Neural crest cell (in vitro differentiated cells): ENCODE measurements around the gene SNX19. TPM values are rescaled to one million over a fixed set of nuclear protein-coding genes. Genes with fewer than 3 reads are reported as not detected.

Experiments
- DNase-seq: peaks from one replicate; pipeline ENCODE4 v3.0.0; 2021; ENCODE audit warnings: low read depth, mixed read lengths, low spot score
- H3K27ac Mint-ChIP-seq: one replicate; pipeline ENCODE4 v1.8.0; 2021; ENCODE audit warnings: mild to moderate bottlenecking, mixed read lengths; ENCODE audit not compliant: unreplicated experiment
- H3K27me3 Mint-ChIP-seq: 2 replicates; pipeline ENCODE4 v1.8.0; 2021; ENCODE audit warnings: low read depth, mild to moderate bottlenecking, mixed read lengths
- H3K36me3 Mint-ChIP-seq: 2 replicates; pipeline ENCODE4 v1.8.0; 2021; ENCODE audit warnings: low read depth, mild to moderate bottlenecking, mixed read lengths
- H3K4me1 Mint-ChIP-seq: 2 replicates; pipeline ENCODE4 v1.8.0; 2021; ENCODE audit warnings: mixed read lengths
- H3K4me3 Mint-ChIP-seq: one replicate; pipeline ENCODE4 v1.8.0; 2021; ENCODE audit warnings: mild to moderate bottlenecking, mixed read lengths
- H3K9me3 Mint-ChIP-seq: 2 replicates; pipeline ENCODE4 v1.8.0; 2021; ENCODE audit warnings: mixed read lengths
- CTCF ChIP-seq: fragments of 200-600 bp; sonication (generic); conservative IDR thresholded peaks from 2 replicates; pipeline ENCODE4 v1.5.0; 2021; ENCODE audit warnings: antibody characterized with exemption, mild to moderate bottlenecking
- total RNA-seq: library from RNA; stranded (reverse); gene quantifications from 2 replicates; pipeline ENCODE4 v1.2.1, GENCODE V29; 2021

SNX19 gene
- total RNA-seq, 1 donor from 2014 or later: 45.0 TPM

GRCh38 chr11:130888790-130889189, 27.5 kb downstream of the SNX19 start:
- DNase-seq: no peak
- no peak for TF ChIP-seq CTCF
- peaks cover 26% of the 10 kb centered on the region for H3K4me1 Mint-ChIP-seq
- no peaks in the 10 kb centered on the region for H3K27me3 Mint-ChIP-seq
- no peak overlapping the region for H3K4me3 Mint-ChIP-seq
- no peaks in the 10 kb centered on the region for H3K9me3 Mint-ChIP-seq
- H3K36me3 Mint-ChIP-seq: peaks cover 11% of the 10 kb centered on the region
- no peak overlapping the region for H3K27ac Mint-ChIP-seq

- TF ChIP-seq CTCF: no peak
- H3K4me3 Mint-ChIP-seq: no peak overlapping the region
- no peaks in the 10 kb centered on the region for H3K9me3 Mint-ChIP-seq
- no peak for DNase-seq
- H3K27me3 Mint-ChIP-seq: no peaks in the 10 kb centered on the region
- no peak overlapping the region for H3K27ac Mint-ChIP-seq
- peaks cover 7% of the 10 kb centered on the region for H3K36me3 Mint-ChIP-seq
- H3K4me1 Mint-ChIP-seq: peaks cover 11% of the 10 kb centered on the region
Observed at GRCh38 chr11:130886704-130887103, 29.6 kb downstream of the SNX19 start.

- no peaks in the 10 kb centered on the region for H3K9me3 Mint-ChIP-seq
- peaks cover 11% of the 10 kb centered on the region for H3K4me1 Mint-ChIP-seq
- TF ChIP-seq CTCF: no peak
- peaks cover 14% of the 10 kb centered on the region for H3K36me3 Mint-ChIP-seq
- no peaks in the 10 kb centered on the region for H3K27me3 Mint-ChIP-seq
- H3K4me3 Mint-ChIP-seq: no peak overlapping the region
- no peak overlapping the region for H3K27ac Mint-ChIP-seq
- DNase-seq: no peak
Observed at GRCh38 chr11:130882138-130882551, 34.1 kb downstream of the SNX19 start.

GRCh38 chr11:130881475-130882137, 34.7 kb downstream of the SNX19 start:
- Mint-ChIP-seq H3K4me1 (peaks cover 6% of the 10 kb centered on the region), H3K27me3 (no peaks in the 10 kb centered on the region), H3K9me3 (no peaks in the 10 kb centered on the region), H3K27ac (no peak overlapping the region), H3K36me3 (peaks cover 12% of the 10 kb centered on the region), H3K4me3 (no peak overlapping the region)
- DNase-seq: no peak
- no peak for TF ChIP-seq CTCF

DNA sequence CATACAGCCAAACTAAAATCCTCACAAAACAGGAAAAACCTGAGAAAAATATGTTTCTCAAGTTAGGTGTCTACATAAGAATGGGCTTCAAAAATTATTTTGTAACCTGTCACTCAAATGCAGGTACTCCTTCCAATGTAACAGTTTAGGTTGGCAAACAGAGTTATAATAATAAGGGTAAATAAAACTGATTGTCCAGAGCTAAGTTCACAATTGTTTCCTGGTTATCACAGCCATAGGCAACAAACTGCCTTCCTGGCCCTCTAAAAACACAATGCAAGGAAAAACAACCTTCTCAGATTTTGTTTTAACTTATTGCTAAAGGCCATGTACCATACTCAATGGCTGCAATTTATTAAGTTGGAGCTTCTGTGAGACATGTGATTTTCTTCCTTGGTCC, 36.4 kb downstream of the SNX19 start:
- Mint-ChIP-seq H3K27me3 (no peaks in the 10 kb centered on the region), H3K27ac (no peak overlapping the region), H3K36me3 (peaks cover 14% of the 10 kb centered on the region), H3K4me1 (peaks cover 5% of the 10 kb centered on the region), H3K9me3 (no peaks in the 10 kb centered on the region), H3K4me3 (no peak overlapping the region)
- no peak for TF ChIP-seq CTCF
- DNase-seq: no peak
